Camera-type eye (tissue), 1 donor: ENCODE data around the gene TEX13B. TPM values are rescaled to one million over a fixed set of nuclear protein-coding genes. Genes with fewer than 3 reads are reported as not detected.

Experiments used
- total RNA-seq: library from RNA; depleted of rRNA; stranded (reverse); fragments of >200 nt; gene quantifications from one replicate; pipeline ENCODE4 v1.2.3, GENCODE V29; 2014

Gene TEX13B
- total RNA-seq, result not detected

GRCh38 chrX:107982356-107982755 is at the start of gene TEX13B:
Gene TEX13B (minus strand): TSS chrX:107982370. CDS start chrX:107982127, 243 bp downstream.

Other genes with a start within 250 kb of the TEX13B start
- gene TSC22D3, start 206.6 kb downstream of the TEX13B start, total RNA-seq, result 94.8 TPM
- not detected for gene NCBP2L, start 204.6 kb downstream of the TEX13B start, total RNA-seq
- 21.8 TPM for gene MID2, start 156.5 kb downstream of the TEX13B start, total RNA-seq
- 0.33 TPM for gene VSIG1, start 62.7 kb upstream of the TEX13B start, total RNA-seq
- 61.4 TPM for gene PSMD10, start 109.2 kb upstream of the TEX13B start, total RNA-seq
- gene ATG4A, start 109.4 kb upstream of the TEX13B start, total RNA-seq, result 11.1 TPM